Measurements from ENCODE around the gene GPD1L.
A peak's percentile ranks its signal among the peaks of the same experiment; 100 is the strongest.
"Not testable (repeated sequence)": the region's sequence is repeated elsewhere in the genome, so short reads cannot be mapped to it uniquely, and the experiment has no call there.

Gene GPD1L

DNA sequence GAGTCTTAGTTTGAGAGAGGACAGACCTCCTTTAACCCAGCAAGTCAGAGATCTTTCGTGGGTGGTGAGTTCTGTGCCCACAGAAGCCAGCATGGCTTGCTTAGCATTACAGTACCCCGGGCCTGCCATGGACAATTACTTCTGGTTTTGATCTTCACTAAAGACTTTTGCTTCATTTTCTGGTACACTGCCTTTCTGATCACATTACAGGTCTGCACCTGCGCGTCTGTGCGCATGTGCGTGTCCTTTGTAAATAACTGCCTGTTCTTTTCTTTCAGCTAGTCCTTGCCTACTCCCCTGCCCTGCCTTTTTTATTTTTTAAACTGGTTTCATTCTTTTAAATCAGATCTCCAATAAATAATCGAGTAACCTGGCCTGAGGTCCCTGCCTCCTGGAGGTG is 74.9 kb downstream of the GPD1L start:
- DNase-seq (ENCODE audit: low spot score), result no peak

DNA sequence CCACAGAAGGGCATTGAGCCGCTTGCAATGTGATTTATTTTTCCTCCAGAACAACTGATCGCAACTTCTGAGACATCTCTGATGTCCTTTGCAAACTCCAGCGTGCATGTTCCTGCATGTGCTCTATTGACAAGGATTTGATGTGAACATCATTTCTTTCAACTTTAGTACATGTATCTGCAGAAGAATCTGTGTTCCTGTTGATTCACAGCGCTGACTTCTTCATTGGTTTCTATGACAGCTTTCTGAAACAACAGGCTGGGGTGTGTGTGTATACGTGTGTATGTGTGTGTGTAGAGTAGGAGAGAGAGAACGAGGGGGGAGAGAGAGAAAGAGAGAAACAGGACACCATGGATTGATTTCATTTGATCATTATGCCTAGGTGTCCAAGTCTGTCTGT is 75.4 kb downstream of the GPD1L start:
- no peak for DNase-seq (ENCODE audit: low spot score)

DNA sequence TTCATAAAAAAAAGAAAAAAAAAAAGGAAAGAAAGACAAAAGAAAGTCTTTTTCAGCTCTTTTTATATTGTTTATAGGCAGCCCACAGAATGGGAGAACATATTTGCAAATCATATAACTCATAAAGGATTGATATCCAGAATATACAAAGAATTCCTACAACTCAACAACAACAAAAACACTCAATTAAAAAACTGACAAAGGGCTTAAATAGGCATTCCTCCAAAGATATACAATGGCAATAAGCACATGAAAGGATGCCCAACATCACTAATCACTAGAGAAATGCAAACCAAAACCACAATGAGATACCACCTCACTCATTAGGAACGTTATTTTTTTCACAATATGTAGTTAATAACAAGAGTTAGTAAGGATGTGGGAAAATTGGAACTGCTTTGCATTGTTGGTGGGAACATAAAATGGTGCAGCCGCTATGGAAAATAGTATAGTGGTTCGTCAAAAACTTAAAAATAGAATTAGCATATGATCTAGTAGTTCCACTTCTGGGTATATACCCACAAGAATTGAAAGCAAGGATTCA is 77.8 kb downstream of the GPD1L start:
- no peak for DNase-seq (ENCODE audit: low spot score)

DNA sequence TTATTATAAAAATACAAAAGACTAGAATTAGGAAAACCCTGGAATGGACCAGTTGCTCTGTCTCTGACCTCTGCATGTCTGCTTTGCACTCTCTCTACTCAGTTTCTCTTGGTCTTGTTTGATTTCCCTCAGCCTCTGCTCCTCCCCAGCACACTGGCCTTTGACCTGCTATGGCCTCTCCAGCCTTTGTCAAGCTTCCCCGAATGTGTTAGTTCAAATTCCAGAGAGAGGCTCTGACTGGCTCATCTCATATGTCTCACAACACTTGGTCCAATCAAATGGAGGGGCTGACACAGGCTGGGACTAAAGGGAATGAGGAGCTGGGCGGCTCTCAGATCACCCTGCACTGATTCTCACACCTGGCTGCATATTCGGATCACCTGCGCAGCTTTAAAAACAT is 79.7 kb downstream of the GPD1L start:
- peak; percentile 51 for DNase-seq (ENCODE audit: low spot score)

DNA sequence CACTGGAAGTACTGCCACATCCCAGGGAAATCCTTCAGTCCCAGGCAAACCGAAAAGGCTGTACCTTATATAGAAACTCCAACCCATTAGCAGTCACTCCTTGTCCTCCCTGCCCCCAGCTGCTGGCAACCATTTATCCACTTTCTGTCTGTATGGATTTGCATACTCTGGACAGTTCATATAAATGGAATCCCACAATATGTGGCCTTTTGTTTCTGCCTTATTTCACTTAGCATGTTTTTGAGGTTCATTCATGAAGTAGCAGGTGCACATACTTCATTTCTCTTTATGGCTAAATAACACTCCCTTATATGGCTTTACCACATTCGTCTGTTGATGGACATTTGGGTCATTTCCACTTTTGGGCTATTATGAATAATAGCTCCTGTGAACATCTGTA is 80.5 kb downstream of the GPD1L start:
- no peak for DNase-seq (ENCODE audit: low spot score)

DNA sequence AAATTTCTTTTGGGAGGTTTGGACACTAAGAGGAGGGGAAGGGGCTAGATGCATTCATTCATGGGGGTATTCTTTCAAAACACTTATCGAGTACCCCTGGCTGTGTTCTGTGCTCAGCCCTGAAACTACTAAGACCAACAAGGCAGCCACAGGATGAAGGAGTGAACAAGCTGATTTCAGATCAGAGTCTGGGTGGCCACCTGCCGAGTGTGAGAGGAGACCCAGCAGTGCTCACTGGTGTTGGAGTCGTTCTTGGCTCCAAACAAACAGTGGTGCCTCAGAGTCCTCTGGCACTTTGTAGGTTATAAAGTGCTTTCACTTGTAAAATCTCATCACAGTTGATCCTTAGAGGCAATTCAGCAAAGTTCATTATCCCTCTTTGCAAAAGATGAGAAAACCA is 83.3 kb downstream of the GPD1L start:
- DNase-seq (ENCODE audit: low spot score), result no peak

DNA sequence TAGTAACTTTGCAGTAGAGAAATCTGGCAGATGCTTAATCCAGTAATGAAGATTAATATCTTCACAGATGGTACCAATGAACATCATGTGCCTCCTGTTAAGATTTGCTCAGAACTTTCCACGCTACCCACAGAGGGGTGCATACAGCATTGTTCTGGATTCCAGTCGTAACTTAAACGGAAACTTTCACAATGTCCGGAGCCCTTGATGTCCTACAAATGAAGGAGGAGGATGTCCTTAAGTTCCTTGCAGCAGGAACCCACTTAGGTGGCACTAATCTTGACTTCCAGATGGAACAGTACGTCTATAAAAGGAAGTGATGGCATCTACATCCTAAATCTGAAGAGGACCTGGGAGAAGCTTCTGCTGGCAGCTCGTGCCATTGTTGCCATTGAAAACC is 84.1 kb downstream of the GPD1L start:
- DNase-seq (ENCODE audit: low spot score), result not testable (repeated sequence)

DNA sequence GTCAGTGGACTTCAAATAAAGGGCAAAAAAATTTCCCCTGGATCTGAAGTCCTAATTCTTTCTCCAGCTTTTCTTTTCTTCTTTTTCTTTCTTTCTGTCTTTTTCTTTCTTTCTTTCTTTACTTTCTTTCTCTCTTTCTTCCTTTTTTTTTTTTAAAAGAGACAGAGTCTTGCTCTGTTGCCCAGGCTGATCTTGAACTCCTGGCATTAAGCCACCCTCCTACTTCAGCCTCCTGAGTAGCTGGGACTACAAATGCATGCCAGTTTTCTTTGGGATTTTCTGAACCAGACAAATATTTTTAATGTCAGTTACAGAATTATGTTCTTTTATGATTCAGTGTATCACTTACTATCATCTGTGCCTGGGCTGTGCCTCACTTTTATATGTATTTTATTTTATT is 86.7 kb downstream of the GPD1L start:
- DNase-seq (ENCODE audit: low spot score), result no peak

DNA sequence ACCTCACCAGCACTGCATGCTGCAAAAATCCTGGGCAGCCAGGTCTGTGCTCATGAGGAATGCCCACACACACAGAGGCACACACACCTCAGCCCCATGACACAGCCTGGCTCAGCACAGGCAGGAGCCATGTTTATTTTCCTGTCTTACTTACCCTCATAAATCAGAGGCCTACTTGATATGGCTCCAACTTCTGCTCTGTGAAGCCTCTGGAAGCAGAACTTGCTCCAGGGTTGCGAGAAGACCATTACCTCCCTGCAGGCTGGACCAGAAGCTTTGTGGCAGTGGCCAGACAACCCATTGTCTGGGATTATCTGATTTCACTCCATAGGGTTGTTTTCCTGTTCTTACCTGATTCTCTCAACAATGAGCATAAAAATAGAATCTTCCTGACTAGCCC is 88.2 kb downstream of the GPD1L start:
- DNase-seq (ENCODE audit: low spot score), result no peak

DNA sequence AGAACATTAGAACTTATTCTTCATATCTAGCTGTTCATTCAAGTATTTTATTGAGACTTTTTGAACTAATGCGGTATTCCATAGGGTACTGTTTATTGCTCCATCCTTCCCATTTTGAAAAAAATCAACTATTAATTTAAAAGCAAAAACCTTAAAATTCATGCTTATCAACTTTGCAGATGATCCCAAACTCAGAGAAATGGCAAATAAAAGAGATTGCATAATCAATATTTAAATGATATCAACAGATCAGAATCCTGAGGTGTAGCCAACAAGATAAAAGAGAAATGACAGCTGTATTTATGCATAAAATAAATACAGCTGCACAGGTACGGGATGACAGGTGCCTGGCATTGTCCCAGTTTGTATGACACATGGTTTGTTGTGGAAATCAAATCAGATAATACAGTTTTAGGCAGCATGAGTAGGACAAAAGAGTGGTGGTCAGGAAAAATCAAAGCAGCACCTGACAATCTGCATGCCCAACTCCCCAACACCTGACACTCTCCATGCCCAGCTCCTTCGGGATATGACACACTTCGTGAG is 89.6 kb downstream of the GPD1L start:
- no peak for DNase-seq (ENCODE audit: low spot score)

DNA sequence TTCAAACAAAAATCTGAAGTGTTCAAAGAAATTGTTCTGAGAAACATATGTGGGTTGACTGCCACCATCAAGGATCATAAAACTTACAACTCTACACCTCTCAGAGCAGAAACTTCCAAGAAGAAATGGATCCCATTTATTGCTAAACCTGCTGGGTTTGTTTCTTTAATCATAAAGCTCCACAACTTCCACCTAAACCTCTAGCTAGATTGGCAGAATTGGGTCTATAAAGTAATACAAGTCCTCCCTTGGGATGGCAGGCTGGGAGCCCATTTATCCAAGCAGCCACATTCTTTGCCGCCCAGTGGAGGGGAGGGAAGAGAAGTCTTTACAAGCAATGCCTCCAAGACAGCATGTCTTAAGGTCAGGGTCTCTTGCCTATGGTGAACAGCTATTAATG is 91.6 kb downstream of the GPD1L start:
- DNase-seq (ENCODE audit: low spot score), result no peak

DNA sequence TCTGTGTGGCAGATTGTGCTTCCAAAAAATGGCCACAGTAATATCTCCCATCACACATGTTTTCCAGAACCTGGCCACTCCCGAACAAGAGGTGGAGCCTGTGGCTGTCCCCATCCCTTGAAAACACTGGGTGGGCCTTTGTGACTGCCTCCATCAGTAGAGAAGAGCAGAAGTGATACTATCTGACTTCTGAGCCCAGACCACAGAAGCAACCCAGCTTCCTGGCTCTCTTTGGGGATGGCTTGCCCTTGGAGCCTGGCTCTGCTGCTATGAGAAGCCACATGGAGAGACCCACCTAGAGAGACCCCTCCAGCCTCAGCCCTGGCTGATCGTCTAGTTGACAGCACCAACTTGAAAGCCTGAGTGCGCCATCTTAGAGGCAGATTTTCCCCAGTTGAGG is 92.3 kb downstream of the GPD1L start:
- DNase-seq (ENCODE audit: low spot score), result no peak

DNA sequence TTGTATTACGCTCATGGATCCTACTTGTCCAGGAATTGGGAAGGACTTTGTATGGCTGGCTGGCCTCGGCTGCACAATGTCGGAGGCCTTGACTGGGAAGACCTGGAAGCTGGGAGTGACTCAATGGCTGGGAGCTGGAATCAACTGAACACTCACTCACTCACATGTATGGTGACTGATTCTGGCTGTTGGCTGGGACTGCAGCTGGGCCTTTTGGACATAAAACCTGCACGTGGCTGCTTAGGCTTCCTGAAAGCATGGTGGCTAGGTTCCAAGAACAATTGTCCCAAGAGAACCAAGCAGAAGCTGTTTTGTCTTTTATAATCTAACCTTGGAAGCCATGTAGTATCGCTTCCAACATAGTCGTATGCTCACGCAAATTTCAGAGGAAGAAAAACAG is 94.1 kb downstream of the GPD1L start:
- DNase-seq (ENCODE audit: low spot score), result no peak

DNA sequence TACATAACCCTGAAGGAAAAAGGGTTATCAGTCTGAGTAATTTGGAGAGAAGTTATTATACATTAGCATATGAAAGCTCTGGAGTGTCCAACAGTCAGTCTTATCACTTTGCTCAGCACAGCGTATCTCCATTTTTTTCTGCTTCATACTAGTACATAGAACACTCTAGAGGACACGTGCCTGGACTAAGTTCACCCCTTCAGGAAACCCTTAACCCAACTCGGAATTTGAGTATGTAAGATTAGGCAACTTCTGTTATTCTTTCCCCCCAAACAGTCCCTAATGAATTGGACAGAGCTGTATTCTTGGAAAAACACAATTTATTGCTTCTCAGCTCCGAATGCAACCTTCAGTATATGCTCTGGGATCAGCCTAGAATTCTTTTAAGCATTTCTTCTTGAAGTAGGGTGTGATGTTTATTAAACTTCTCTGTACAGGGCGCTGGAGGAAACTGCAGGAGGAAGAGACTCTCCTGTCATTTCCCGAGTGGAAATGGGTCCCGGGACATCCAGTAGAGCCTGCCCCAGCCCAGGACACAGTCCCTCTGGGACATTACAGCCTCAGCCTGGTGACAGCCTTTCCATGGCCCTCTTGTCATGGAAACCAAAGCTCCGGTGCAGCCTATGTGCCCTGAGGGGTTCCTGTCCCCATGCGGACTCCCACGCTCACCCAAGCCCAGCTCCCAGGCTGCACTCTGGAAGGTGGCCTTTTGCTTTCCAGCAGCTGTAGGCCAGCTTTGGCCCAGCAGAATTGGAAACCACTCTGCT is 94.8 kb downstream of the GPD1L start:
- DNase-seq (ENCODE audit: low spot score), result no peak

DNA sequence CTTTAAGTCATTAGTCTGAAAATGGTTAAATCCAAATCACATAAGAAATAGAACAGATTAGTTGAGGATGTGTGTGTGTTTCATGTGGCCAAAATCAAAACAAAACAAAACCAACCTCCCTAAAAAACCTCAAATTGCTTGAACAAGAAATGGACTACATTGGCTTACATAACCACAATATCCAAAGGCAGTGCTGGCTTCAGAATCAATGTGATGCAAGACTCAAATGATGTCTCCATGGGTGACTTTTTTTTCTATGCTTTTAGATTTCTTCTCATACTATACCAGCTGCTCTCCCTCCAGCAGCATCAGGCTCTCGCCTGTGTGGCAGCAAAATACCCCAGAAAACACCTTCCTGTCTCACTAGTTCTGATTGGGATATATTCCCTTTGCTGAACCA is 96.1 kb downstream of the GPD1L start:
- no peak for DNase-seq (ENCODE audit: low spot score)

DNA sequence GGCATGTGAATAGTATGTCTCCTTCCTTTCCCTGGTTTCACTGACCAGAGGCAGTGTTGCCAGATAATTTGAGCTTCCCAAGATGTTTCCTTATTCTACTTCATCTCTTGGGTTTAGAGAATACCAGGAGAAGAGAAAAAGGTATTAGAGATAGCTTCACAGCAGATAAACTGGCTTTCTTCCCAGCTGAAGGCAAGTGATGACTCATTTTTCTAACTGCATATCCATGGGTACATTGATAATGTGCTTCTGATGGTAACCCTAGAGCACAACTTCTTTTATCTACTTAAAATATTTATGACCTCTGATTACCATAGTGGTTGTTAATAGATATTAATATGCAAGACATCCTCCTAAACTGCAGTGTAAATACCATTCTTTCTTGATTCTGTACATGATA is 97.4 kb downstream of the GPD1L start:
- no peak for DNase-seq (ENCODE audit: low spot score)

DNA sequence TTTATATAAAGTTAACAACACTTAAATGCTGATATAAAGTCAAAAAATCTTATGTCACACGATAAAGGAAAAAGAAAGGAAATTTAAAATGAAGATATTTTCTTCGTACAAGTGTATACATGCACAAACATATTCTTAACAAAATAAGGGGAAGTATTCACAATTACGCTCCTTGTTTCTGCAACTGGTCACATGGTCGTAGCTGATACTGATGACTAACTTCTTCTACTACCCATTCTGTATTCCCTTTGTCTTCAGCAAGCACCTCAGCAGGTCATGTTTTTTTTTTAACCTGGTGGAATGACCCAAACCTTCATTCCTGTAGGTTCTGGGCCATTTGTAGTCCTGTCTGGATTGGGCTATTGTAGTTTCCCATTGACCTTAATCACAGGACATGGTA is 102.0 kb downstream of the GPD1L start:
- no peak for DNase-seq (ENCODE audit: low spot score)

DNA sequence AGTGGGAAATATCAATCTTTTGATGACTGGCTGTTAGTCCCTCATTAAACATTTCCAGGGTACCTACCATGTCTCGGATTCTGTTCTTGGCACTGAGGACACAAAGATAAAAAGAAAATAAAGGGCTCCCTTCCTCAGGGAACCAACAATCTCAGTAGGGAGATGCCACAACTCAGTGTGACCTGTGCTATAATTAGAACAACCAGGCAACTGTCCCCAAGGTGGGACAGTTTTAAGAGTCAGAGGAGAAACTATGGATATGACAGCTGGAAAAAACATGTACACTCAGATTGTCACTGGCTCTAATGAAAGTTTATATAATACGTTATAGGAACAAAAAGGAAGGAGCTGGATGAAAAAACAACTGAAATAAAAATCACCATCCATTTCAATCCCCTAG is 108.8 kb downstream of the GPD1L start:
- no peak for DNase-seq (ENCODE audit: low spot score)

DNA sequence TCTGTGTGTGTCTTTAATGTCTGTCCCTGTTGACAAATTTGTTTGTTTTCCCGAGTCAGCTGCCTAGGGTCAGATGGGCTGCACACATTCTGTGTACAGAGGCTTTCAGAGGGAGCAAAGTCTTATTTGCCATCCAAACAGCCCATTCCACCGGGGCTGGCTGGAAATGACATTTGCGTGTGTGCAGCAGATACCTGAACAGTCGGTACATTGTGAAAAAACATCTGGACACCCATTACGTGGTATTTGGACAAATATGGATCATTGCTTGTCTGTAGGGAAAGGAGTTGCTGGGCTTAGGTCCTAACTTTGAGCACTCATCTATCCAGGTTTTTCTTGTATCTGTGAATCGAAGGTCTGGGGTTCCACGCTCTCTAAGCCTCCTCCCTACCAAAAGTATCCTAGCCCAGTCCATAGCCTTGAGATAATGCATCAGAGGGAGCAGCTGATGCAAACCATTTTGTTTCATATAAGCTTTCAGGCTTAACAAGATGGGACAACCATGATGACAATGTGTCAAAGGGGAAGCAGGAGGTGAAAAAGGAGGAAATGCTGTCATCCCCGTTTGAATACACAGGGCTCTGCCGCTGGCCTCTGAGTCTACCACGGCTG is 109.9 kb downstream of the GPD1L start:
- DNase-seq (ENCODE audit: low spot score), result peak; percentile 52

DNA sequence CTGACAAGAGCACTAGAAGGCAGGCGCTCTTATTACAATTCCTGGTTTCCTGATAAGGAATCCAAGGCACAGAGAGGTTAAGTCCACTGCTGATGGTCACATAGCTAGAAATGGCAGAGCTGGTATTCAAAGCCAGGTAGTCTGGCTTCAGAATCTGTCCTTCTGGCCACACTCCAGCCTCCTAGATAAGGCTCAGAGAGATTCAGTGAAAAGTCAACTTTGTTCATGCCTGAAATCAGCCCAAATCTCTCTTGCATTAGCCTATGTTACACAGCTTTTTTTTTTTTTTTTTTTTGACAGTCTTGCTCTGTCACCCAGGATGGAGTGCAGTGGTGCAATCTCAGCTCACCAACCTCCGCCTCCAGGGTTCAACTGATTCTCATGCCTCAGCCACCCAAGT is 110.9 kb downstream of the GPD1L start:
- DNase-seq (ENCODE audit: low spot score), result no peak
